GM10248 (cell line): ENCODE measurements around the gene DEFB124.

ENCODE experiments used
- CTCF ChIA-PET: fragments of 300-600 bp; sonication (Branson Sonifier 250); formaldehyde crosslinking; extraction: SDS; loops from one replicate; lab custom pipeline; 2021; ENCODE audit warnings: antibody characterized with exemption; lab: Yijun Ruan, JAX
- POLR2A ChIA-PET: fragments of 350-650 bp; sonication (Branson Sonifier 250); formaldehyde crosslinking; extraction: SDS; loops from one replicate; lab custom pipeline; 2020; ENCODE audit warnings: antibody characterized with exemption; lab: Yijun Ruan, JAX
- DNase-seq: peaks from one replicate; pipeline ENCODE4 v3.0.0; 2012; ENCODE audit errors: extremely low spot score
- TF ChIP-seq, protein P1 (sequence below): IDR thresholded peaks from 2 replicates; pipeline ENCODE4 v1.5.1; 2012; ENCODE audit warnings: mild to moderate bottlenecking, low read depth; ENCODE audit errors: extremely low read depth, missing control alignments, control extremely low read depth

The DEFB124 gene

DNA sequence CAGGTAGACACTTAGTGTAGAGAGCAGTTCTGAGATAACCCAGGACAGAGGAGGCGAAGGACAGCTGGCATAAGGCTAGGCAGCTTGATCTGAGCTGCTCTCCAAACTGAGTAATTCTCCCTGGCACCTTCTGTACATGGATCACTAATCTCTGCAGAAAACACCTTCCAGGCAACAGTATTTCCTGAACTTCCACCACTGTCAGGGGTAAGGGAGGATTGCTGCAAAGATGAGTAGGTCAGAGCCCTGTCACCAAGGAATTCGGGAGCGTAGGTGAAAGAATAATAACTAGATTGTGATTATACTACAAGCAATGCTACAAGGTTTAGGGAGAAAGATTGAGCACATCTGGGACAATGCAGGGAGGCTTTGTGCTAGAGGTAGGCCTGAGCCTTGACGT lies 41.2 kb upstream of the DEFB124 start:
- TF ChIP-seq, protein P1, sequence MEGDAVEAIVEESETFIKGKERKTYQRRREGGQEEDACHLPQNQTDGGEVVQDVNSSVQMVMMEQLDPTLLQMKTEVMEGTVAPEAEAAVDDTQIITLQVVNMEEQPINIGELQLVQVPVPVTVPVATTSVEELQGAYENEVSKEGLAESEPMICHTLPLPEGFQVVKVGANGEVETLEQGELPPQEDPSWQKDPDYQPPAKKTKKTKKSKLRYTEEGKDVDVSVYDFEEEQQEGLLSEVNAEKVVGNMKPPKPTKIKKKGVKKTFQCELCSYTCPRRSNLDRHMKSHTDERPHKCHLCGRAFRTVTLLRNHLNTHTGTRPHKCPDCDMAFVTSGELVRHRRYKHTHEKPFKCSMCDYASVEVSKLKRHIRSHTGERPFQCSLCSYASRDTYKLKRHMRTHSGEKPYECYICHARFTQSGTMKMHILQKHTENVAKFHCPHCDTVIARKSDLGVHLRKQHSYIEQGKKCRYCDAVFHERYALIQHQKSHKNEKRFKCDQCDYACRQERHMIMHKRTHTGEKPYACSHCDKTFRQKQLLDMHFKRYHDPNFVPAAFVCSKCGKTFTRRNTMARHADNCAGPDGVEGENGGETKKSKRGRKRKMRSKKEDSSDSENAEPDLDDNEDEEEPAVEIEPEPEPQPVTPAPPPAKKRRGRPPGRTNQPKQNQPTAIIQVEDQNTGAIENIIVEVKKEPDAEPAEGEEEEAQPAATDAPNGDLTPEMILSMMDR, result no peak
- ChIA-PET CTCF (interaction anchor here (1.3 to 1.4 kb wide), 2 partner anchors 13 to 41 kb away, joined by 3 to 5 read pairs; no protein-coding TSS in a partner anchor), POLR2A (no interaction called here)
- DNase-seq, result no peak

DNA sequence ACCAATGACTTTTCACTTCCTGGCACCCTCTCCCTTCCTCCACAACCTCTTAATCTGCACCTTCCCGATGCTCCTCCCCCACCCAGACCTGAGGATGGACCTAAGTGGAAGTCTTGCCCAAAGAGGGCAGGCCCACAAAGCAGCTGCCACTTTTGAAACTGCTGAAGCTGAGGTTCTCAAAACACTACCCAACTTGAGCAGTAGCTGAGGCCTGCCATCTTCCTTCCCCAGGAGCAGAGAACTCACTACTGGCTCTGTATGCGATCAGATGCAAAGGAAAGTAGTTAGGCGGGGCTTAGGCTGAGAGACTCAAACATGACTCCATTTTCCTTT lies 40.8 kb upstream of the DEFB124 start:
- no peak for DNase-seq
- TF ChIP-seq, protein P1, result no peak
- ChIA-PET POLR2A (no interaction called here), CTCF (interaction anchor here (1.3 to 1.6 kb wide), 3 partner anchors 12 to 97 kb away, joined by 3 to 7 read pairs (median 5); no protein-coding TSS in a partner anchor)

DNA sequence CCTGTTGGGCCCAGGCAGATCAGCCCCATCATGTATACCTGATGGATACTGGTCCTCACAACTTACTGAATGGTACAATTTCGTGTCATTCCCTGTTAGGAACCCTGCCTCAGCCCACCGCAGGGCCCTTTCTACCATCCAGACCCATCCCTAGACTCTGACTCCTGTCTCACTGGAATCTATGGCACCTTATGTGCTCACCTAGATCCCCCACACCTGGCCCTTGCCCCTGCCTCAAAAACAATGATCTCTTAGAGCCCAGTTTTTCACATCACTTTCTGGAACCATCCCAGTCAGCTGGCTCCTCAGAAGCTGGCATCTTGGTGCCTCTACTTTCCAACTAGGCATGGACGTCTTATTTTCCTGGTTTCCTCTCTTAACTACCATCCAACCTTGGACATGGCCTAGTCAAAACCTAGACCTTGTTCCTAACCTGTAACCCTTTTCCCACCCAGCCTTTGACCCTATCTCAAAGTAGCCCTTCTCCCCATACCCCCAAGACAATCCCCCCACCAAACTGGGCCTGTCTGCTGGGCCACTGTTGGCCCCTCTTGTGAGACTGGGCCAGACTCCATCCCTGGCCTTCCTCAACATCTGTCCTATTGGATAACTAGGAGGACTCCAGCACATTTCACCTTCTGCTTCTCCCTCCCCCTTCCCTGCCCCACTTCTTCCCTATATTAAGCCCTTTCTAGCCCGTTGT lies 40.3 kb upstream of the DEFB124 start:
- ChIA-PET POLR2A (no interaction called here), CTCF (interaction anchor here (1.1 to 1.6 kb wide), 5 partner anchors 12 to 98 kb away, joined by 3 to 7 read pairs (median 4); no protein-coding TSS in a partner anchor)
- TF ChIP-seq, protein P1, result no peak
- no peak for DNase-seq

DNA sequence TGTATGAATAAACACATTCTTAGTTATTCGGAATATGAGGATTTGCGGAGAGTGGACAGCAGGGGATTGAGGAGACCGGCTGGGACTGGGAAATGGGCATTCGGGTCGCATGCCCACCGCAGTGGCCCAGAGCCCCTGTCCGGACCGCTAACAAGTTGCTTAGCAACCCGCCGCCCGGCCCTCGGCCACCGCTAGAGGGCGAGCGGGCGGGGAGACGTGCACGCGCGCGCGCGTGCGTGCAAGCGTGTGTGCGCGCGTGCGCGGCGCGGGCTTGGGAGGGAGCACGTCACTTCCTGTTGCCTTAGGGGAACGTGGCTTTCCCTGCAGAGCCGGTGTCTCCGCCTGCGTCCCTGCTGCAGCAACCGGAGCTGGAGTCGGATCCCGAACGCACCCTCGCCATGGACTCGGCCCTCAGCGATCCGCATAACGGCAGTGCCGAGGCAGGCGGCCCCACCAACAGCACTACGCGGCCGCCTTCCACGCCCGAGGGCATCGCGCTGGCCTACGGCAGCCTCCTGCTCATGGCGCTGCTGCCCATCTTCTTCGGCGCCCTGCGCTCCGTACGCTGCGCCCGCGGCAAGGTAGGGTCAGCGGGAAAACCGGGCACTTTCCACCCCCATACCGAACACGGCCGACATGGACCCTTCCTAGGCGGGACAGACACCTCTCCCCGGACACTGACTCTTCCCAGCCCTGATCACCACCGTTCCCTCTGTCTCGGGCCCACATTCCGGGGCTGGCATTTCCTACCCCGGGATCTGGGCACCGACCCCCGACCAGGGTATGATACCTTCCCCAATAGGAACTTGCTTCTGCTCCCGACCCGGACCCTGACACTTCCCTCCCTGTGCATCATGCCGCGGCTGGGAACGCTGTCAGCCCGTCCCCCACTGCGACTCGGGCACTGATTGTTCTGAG lies 39.5 kb upstream of the DEFB124 start, which contains the start of gene HM13:
HM13 (plus strand) TSS at position 289 of the 918 bp plus-strand sequence; CDS start at position 399, 110 bp downstream.
- POLR2A ChIA-PET, result no interaction called here
- CTCF ChIA-PET, result interaction anchor here (0.7 to 1.6 kb wide), 12 partner anchors 12 to 99 kb away, joined by 3 to 7 read pairs (median 3); partner anchors contain the start of genes DEFB124 and REM1
- DNase-seq, result peak; percentile 96
- TF ChIP-seq, protein P1, result peak; percentile 97

DNA sequence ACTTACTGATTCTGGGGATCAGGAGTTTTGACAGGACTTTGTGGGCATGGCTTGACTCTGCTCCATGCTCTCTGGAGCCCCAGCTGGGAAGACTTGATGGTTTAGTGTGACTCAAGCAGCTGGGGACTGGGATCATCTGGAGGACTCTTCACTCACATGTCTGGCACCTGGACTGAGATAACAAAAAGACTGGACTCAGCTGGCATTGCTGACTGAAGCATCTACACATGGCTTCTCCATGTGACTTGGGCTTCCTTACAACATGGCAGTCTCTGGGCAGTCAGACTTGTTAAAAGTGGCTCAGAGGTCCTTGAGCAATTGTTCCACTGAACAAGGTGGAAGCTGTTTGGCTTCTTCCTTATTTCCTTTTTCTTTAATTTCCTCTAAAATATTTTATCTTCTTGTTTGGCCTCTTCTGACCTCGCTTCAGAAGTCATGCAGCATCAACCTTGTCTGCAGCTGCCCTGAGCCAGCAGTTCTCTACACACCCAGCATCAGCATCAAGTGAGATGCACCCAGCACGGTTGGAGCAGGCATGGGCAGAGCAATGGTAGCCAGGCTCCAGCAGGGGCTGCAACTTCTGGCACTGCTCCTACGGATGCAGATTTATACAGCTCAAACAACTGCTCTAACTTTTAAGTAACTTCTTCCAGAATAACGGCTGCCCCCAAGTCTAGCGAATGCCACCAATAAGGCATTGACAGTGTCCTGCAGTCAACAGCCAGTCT lies 33.8 kb upstream of the DEFB124 start:
- POLR2A ChIA-PET, result no interaction called here
- TF ChIP-seq, protein P1, result no peak
- CTCF ChIA-PET, result interaction anchor here (1.2 to 1.6 kb wide), 7 partner anchors 11 to 104 kb away, joined by 3 to 5 read pairs (median 4); no protein-coding TSS in a partner anchor
- DNase-seq, result no peak
